ENCODE measurements around the gene TMTC1.

The TMTC1 gene

GRCh38 chr12:29807129-29807528 is 23.4 kb upstream of the TMTC1 start:
- DNase-seq (ENCODE audit: low read depth): no peak
- TF ChIP-seq CTCF (conservative IDR thresholded peaks at IDR 0.05; ENCODE audit: low read length): no peak
- H3K4me3 ChIP-seq (ENCODE audit: low read length): no peak overlapping the region

GRCh38 chr12:29804019-29804418 is 20.3 kb upstream of the TMTC1 start:
- no peak for DNase-seq (ENCODE audit: low read depth)
- no peak overlapping the region for H3K4me3 ChIP-seq (ENCODE audit: low read length)
- TF ChIP-seq CTCF (conservative IDR thresholded peaks at IDR 0.05; ENCODE audit: low read length): no peak

- no peak for TF ChIP-seq CTCF (conservative IDR thresholded peaks at IDR 0.05; ENCODE audit: low read length)
- no peak for DNase-seq (ENCODE audit: low read depth)
Measured at GRCh38 chr12:29799591-29799990, 15.8 kb upstream of the TMTC1 start.

GRCh38 chr12:29797565-29798355 is 14.0 kb upstream of the TMTC1 start:
- DNase-seq (ENCODE audit: low read depth): no peak
- TF ChIP-seq CTCF (conservative IDR thresholded peaks at IDR 0.05; ENCODE audit: low read length): no peak
- H3K4me3 ChIP-seq (ENCODE audit: low read length): no peak overlapping the region

More at GRCh38 chr12:29799591-29799990, 15.8 kb upstream of the TMTC1 start:
- no peak overlapping the region for H3K4me3 ChIP-seq (ENCODE audit: low read length)

GRCh38 chr12:29796823-29797263 is 13.1 kb upstream of the TMTC1 start:
- peak; percentile 65 for DNase-seq (ENCODE audit: low read depth)
- no peak for TF ChIP-seq CTCF (conservative IDR thresholded peaks at IDR 0.05; ENCODE audit: low read length)
- H3K4me3 ChIP-seq (ENCODE audit: low read length): no peak overlapping the region

- DNase-seq (ENCODE audit: low read depth): no peak
- no peak for TF ChIP-seq CTCF (conservative IDR thresholded peaks at IDR 0.05; ENCODE audit: low read length)
- no peak overlapping the region for H3K4me3 ChIP-seq (ENCODE audit: low read length)
Measured at GRCh38 chr12:29795715-29796114, 12.0 kb upstream of the TMTC1 start.

GRCh38 chr12:29794862-29795261 is 11.1 kb upstream of the TMTC1 start:
- TF ChIP-seq CTCF (conservative IDR thresholded peaks at IDR 0.05; ENCODE audit: low read length): no peak
- no peak overlapping the region for H3K4me3 ChIP-seq (ENCODE audit: low read length)
- DNase-seq (ENCODE audit: low read depth): no peak

Data from AG10803 (cell line).